Upper lobe of right lung (tissue), 1 donor: ENCODE results near the gene NPY4R2. TPM values are rescaled to one million over a fixed set of nuclear protein-coding genes. Genes with fewer than 3 reads are reported as not detected.
"Not testable (repeated sequence)": the region's sequence is repeated elsewhere in the genome, so short reads cannot be mapped to it uniquely, and the experiment has no call there.

Source experiments
- ATAC-seq: fragments of 200-7000 bp; cut with Tn5 transposase; one replicate; pipeline ENCODE4 v1.9.1; 2020; ENCODE audit warnings: mild to moderate bottlenecking, moderate library complexity
- DNase-seq: peaks from one replicate; pipeline ENCODE4 v3.0.0-alpha.2; 2020
- H3K27ac ChIP-seq: fragments of 200-600 bp; one replicate; pipeline ENCODE4 v1.8.0; 2022
- H3K27me3 ChIP-seq: fragments of 200-600 bp; one replicate; pipeline ENCODE4 v1.8.0; 2022; ENCODE audit warnings: mild to moderate bottlenecking
- H3K36me3 ChIP-seq: fragments of 200-600 bp; one replicate; pipeline ENCODE4 v1.8.0; 2022
- H3K4me1 ChIP-seq: fragments of 200-600 bp; one replicate; pipeline ENCODE4 v1.8.0; 2022
- H3K4me3 ChIP-seq: fragments of 200-600 bp; one replicate; pipeline ENCODE4 v1.8.0; 2022; ENCODE audit warnings: mild to moderate bottlenecking
- H3K9me3 ChIP-seq: fragments of 200-600 bp; one replicate; pipeline ENCODE4 v1.8.0; 2022
- intact Hi-C: fragments of 100-400 bp; cut with DNase I; formaldehyde crosslinking; loops from one replicate; pipeline ENCODE4 v1.11.0; 2022
- total RNA-seq: library from RNA; stranded (reverse); fragmentation: NEBNext Ultra II Directional; extraction: Animal tissue kit (Norgen Biotek cat#: 25700); gene quantifications from one replicate; pipeline ENCODE4 v1.2.1, GENCODE V29; 2021
- donor health status: DM: no; HTN: yes; CAD: no; lungs with severe emphysema.

The NPY4R2 gene
- total RNA-seq, 1 donor from 2014 or later = 1.4 TPM

DNA sequence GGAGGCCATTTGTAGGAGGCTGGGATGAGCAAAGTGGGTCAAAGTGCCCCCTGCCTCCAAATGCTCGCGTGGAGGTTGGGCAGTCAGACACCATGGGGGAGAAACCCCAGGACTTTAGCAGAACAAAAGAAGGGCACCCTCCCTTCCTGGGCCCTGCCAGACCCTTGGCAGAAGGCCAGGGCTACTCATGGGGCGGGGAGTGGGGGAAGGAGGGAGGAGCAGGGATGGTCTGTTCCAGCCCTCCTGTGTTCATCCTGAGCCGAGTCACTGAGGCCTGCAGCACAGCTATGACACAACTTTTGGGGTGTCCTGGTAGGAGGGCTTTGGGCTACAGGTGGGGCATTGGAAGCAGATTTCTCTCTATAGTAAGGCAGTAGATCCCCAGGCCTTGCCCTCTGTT, 24.9 kb downstream of the NPY4R2 start:
- peak; percentile 35 for ATAC-seq
- H3K27ac ChIP-seq = not testable (repeated sequence)

DNA sequence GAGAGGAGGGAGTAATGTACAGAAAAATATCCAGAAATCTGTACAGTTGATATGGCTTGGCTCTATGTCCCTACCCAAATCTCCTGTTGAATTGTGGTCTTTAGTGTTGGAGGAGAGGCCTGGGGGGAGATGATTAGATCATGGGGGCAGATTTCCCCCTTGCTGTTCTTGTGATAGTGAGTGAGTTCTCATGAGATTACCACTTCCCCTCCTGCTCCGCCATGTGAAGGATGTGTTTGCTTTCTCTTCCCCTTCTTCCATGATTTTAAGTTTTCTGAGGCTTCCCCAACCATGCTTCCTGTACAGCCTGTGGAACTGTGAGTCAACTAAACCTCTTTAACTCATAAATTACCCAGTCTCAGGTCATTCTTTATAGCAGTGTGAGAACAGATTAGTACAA, 29.0 kb downstream of the NPY4R2 start:
- H3K4me1 ChIP-seq, DNase-seq, H3K9me3 ChIP-seq, H3K27me3 ChIP-seq, H3K27ac ChIP-seq, H3K36me3 ChIP-seq, H3K4me3 ChIP-seq, intact Hi-C loops: not testable (repeated sequence)
- peak; percentile 34 for ATAC-seq

More for the DNA sequence above, 24.9 kb downstream of the NPY4R2 start:
- H3K27me3 ChIP-seq, DNase-seq, H3K4me1 ChIP-seq, intact Hi-C loops, H3K4me3 ChIP-seq, H3K9me3 ChIP-seq, H3K36me3 ChIP-seq: not testable (repeated sequence)

DNA sequence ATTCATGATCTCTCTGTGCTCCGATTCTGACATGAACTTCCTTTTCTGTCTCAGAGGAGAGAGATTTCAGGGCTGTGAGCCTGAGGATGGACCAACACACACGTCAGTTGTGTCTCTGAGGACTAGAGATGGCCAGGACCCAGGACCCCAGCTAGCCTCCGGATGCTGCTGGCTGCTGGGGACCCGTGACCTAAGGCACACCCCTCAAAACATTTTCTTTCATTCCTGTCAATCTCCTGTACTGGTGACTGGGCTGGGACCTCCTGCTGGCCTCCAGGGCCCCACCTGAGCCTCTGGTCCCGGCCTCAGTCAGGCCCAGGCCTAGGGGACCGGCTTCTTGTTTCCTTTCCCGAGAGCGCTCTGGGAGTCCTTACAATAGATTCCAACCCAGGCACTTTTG, 38.7 kb downstream of the NPY4R2 start:
- DNase-seq (peak; percentile 61), ATAC-seq (peak; percentile 18)
- H3K27ac ChIP-seq, H3K4me1 ChIP-seq, intact Hi-C loops, H3K36me3 ChIP-seq, H3K27me3 ChIP-seq, H3K9me3 ChIP-seq, H3K4me3 ChIP-seq: not testable (repeated sequence)

DNA sequence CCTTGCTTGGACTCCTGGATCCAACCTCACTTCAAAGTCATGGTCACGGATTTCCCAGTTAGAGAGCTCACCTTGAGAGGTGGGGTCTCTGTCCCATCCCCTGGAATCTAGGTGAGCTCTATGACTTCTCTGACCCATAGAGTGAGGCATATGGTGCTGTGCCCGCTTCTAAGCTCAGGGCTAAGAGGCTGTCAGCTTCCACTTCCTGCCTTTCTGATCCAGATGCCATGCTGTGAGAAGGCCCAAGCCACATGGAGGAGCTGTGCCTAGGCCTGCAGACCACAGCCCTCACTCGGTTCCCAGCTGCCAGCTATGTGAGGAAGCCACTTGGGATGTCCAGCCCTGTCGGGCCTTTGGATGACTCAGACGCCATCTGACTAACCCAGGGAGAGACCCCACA, 41.2 kb downstream of the NPY4R2 start:
- intact Hi-C loops, DNase-seq, H3K4me1 ChIP-seq, H3K27me3 ChIP-seq, H3K36me3 ChIP-seq, H3K27ac ChIP-seq, H3K9me3 ChIP-seq, H3K4me3 ChIP-seq: not testable (repeated sequence)
- ATAC-seq = peak; percentile 8

DNA sequence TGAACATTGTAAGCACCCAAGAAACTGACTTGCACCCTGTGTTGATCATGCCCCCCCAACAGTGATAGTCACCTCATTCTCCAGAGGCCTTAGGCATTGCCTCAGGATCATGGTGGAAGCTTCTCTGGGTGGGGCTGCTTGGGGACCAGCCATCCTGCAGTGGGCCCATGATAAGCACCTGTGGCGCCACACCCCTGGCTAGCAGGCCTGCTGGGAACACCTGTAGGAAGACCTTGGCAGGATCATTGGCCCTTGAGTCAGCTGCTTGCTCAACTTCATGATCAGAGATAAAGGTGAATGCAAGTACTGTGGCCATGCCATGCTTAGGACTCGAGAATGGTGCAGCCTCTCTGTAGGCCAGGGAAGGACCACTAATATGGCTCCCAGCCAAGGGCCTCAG, 42.2 kb downstream of the NPY4R2 start:
- H3K4me3 ChIP-seq, intact Hi-C loops, ATAC-seq, H3K9me3 ChIP-seq, H3K27me3 ChIP-seq, H3K36me3 ChIP-seq, DNase-seq, H3K27ac ChIP-seq, H3K4me1 ChIP-seq: not testable (repeated sequence)

DNA sequence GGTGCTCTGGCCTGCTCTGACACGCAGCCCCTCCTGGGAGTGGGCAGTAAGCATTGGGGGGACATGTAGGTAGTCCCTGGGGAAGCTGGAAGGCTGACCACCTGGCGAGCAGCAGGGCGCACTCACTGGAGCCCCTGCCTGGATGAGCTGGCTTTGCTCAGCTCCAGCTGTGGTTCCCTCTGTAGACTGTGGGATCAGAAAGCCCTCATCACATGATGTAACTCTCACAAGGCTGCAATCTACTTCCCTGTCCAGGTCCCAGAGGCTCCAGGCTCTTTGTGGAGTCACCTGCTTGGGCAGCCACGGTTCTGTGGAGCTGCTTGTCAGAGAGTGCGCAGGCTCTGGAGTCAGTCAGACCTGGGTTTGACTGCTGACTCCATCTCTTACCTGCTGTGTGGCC, 44.3 kb downstream of the NPY4R2 start:
- DNase-seq, H3K4me3 ChIP-seq, H3K27ac ChIP-seq, H3K36me3 ChIP-seq, H3K9me3 ChIP-seq, ATAC-seq, H3K27me3 ChIP-seq, intact Hi-C loops, H3K4me1 ChIP-seq: not testable (repeated sequence)

DNA sequence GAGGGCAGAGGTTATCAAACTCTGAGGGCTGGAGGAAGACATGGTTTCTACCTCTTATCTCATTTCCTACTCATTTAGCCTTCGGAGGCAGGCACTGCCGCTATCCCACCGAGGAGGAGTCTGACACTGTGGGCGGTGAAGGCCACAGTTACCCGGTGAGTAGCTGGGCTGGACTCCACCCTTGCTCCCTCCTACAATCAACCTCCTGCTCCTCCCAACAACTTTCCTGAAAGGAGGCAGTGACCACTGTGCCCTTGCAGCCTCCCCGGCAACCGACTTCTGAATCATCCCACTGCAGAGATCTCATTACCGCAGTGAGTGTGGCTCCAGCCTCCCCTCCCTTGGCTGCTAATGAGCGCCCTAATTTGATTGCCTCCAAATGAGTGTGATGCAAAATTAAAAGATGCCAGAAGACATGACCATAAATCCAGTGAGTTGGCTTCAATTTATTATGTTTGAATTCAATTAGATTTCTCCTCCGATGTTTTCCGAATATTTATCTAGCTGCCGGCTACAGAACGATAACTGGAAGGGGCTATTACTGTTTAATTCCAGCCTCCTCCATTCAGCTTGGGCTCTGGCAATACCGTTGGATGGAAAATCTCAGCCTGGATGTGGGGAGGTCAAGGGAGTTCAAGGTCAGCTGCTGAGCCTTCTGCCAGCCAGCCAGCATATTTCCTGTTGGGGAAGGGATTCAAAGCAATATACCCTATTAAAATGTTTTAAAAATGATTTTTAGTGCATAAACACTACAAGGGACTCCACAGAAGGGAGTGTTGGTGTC, 46.0 kb downstream of the NPY4R2 start:
- DNase-seq, H3K4me3 ChIP-seq, H3K9me3 ChIP-seq, H3K4me1 ChIP-seq, H3K27me3 ChIP-seq, H3K27ac ChIP-seq, intact Hi-C loops, H3K36me3 ChIP-seq: not testable (repeated sequence)
- ATAC-seq = peak; percentile 27

DNA sequence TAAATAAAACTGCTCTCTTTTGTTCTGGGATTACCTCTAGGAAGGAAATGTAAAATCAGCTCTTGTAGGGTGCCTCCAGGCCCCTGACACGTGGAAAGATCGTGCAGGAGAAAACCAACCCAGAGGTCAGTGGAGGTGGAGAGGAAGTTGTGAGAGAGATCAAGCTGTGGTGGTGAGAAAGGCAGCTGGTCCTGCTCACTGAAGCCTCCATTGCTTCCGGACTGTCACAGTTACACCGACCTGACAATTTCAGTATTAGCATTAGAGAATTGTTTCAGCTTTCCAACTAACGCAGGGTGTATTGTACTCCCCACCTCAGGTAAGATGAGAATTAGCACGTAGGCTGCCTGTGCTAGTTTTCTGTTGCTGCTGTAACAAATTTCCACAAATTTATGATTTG, 50.5 kb downstream of the NPY4R2 start:
- H3K27me3 ChIP-seq, ATAC-seq, H3K27ac ChIP-seq, H3K4me3 ChIP-seq, H3K36me3 ChIP-seq, H3K9me3 ChIP-seq, H3K4me1 ChIP-seq, intact Hi-C loops, DNase-seq: not testable (repeated sequence)

DNA sequence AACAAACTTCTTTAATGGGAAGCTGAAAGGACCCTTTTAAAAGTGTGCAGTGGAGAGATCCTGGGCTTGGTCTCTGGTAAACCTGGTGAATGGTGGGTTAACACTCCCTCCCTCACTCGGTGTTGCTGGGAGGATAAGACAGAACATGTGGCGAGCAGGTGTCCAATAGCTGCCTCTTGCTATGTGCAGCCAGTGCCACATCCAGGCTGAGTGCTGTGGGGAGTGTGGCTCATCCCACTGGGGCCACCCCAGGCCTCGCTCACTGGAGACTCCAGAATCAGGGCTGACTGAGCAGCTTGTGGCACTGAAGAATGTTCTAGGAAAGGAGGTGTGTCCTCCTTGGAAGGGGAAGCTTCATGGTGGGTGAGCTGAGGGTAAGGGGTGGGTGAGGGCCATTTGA, 51.6 kb downstream of the NPY4R2 start:
- H3K4me1 ChIP-seq, intact Hi-C loops, DNase-seq: not testable (repeated sequence)

DNA sequence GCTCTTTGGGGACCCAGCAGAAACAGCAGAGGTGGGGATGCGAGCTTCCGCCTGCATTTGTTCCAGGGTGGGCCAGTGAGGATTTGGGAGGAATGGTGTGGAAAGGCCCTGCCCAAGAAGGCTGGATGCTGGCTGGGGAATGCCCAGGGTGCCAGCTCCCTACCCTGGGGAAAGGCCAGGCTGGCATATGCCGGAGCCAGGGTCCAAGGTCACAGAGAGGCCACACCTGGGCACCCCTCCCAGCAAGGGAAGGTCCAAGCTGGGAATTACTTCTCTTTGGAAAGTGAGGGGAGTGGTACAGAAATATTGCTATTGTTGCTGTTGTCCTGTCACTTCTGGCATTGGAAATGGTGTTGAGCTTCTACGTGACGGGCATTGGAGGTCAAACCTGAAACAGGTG, 53.1 kb downstream of the NPY4R2 start:
- DNase-seq, H3K9me3 ChIP-seq, H3K27ac ChIP-seq, H3K36me3 ChIP-seq, H3K4me1 ChIP-seq, intact Hi-C loops, H3K4me3 ChIP-seq, ATAC-seq, H3K27me3 ChIP-seq: not testable (repeated sequence)

More for the DNA sequence above, 51.6 kb downstream of the NPY4R2 start:
- not testable (repeated sequence) for H3K27me3 ChIP-seq, H3K36me3 ChIP-seq, H3K9me3 ChIP-seq, H3K27ac ChIP-seq, H3K4me3 ChIP-seq
- peak; percentile 32 for ATAC-seq

DNA sequence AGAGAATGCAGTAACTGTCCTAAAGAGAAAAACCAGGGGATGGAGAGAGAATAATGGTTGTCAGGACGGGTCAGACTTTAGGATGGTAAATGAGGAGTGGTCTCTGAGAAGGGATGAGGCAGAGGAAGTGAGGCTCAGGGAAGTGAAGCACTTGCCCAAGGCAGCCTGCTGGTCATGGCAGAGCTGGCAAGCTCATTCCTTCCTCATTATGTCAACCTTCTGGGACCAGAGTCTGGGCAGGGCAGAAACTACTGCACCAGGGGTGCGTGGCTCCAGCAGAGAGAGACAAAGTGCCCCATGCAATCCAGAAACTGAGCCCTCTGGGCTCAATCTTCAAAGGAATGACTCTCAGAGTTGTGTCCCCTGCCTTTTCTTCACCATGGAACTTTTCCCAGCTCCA, 53.6 kb downstream of the NPY4R2 start:
- intact Hi-C loops, H3K9me3 ChIP-seq, H3K27ac ChIP-seq, H3K27me3 ChIP-seq, H3K4me1 ChIP-seq, H3K36me3 ChIP-seq, H3K4me3 ChIP-seq, DNase-seq: not testable (repeated sequence)
- ATAC-seq = peak; percentile 36

Other genes with a start within 250 kb of the NPY4R2 start
- 40.1 TPM for gene SYT15B, start 155.1 kb upstream of the NPY4R2 start, total RNA-seq
- gene FAM25C, start 81.1 kb downstream of the NPY4R2 start, total RNA-seq = not detected